Right hindlimb (tissue), 1 donor: ENCODE measurements around the gene EYS.
"Not testable (repeated sequence)": the region's sequence is repeated elsewhere in the genome, so short reads cannot be mapped to it uniquely, and the experiment has no call there.

Source experiments
- DNase-seq: peaks from one replicate; pipeline ENCODE4 v3.0.0-alpha.2; 2018

EYS gene

DNA sequence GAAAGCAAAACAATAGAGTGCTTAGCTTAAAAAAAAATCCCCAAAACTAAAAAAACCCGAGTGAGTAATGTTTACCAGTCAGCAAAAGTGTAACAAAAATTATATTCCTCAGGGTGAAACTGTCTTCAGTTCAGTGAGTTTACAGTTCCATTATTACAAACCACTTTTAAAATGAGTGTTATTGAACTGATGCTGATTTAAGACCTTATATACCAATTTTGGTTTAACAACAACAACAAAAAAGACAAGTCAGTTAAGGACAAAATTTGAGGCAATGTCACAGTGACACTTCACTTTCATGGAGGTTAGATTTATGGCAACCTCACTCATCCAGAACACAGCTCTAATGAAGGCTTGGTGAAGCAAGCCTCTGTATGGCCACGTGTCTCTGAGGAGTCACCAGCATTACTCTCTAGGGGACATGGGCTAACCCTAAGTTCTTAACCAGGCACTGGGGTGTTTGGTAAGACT is 1440.6 kb downstream of the EYS start:
- DNase-seq = no peak

DNA sequence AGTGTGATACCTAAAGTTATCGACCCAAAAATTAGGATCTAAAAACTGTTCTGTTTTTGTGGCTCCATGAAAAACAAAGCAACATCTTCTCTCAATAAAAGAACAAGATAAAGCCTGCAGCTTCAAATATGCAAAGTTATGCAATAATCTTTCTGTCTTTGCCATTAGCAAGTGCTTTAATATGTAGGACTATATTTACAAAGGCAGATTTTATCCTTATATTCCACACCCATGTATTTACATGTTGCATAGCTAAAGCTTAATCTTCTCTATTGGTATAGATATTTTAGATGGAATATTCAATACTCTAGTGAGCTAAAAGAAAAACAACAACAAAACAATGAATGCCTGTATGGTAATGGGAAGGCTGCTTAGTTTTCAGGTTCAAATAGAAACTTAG is 1443.2 kb downstream of the EYS start:
- DNase-seq = no peak

DNA sequence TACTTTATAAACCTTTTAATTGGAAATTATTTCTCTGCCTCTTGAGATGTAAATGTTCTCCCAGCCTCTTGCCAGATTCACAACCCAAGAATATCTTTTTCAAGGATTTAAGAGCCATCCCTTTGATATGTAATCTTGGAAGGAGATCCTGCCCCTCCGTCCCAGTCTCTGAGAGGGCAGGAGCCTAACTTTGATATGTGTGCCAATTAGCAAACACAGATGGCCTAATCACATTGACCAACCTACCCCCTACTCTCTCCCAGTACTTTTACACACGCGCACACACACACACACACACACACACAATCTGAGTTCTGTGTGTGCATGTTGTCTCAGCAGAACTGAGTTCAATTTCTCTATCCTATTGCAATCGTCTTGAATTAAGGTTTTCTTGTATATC is 1447.7 kb downstream of the EYS start:
- DNase-seq = no peak

DNA sequence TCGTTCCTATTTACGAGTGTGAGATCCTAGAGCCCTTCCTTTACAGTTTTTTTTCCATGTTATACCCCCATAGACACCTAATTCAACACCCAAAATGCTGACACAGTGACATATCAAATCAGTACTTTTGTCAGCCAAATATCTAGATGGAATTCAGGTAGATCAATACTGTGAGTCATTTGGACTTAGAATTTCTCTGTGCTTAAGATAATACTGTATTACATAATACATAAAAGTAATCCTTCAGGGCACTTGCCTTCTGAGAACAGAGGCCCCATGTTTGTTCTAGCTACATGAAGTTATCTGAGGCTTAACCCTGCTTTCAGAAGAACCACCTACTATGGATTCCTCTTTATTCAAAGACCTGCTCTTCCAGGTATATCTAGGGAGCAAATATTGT is 1448.3 kb downstream of the EYS start:
- no peak for DNase-seq

DNA sequence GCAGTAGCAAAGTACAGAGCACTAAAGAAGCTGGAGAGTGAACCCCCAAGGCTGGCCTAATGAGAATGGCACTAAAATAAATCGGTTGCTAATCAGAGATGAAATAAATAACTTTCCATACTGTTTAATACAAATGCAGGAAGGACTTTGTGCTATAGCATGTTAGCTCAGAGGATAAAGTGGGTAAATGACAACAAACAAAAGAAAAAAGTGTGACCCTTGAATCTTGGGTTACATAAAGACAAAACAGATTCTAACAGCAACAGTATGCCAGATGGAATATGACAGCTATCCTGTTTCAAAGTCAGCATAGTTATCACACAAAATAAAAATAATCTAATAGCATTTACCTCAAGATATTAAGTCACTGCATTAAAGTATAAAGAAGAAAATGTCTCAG is 1448.7 kb downstream of the EYS start:
- no peak for DNase-seq

DNA sequence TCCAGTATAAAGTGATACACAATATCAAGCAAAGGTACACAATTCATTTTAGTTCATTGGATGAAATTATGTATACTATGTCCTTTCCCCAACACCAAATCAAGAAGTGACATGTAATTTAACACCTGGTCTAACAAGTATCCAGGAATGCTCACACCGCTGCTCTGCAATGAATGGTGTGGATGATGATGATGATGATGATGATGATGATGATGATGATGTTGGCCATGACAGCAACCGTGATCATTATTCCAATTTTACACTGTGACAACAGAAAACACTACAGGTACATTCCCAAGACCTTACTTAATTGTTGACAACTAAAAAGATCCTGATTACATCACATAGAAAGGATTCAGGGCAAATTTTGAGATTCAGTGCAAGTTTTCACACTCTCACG is 1449.4 kb downstream of the EYS start:
- DNase-seq = no peak

DNA sequence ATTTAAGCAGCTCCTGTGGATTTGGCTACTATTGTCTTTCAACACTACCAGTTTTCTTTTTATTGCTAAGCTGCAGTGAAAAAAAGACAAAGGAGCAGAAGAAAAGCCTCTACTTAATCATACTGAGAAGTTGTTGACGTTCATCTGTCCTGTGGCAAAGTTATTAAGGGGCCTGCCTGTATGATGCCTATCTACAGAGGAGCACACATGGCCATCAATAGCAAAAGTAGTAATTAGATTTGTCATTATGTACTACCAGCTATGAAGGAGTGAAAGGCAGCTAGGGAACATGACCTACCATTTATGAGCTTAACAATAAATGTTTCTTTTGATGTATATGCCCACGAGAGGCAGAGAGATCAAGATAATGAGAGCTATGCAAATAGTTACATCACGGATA is 1450.5 kb downstream of the EYS start:
- no peak for DNase-seq

DNA sequence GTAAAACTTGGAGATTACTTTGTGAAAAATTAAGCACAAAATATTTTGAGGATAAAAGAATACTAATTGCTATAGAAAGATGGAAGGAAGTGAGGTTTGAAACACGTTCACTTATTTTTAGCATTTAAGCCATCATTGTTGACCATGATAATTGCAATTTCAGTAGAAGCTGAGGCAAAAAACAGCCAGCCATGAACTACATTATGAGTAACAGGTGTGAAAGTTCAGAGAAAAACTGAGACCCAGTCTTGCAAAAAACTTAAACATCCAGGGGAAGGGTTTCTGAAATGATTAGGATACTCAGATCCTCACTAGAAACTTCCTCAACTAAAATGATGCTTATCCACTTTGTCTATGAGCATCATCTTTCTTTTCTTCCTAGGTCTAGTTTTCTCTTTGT is 1452.0 kb downstream of the EYS start:
- no peak for DNase-seq

DNA sequence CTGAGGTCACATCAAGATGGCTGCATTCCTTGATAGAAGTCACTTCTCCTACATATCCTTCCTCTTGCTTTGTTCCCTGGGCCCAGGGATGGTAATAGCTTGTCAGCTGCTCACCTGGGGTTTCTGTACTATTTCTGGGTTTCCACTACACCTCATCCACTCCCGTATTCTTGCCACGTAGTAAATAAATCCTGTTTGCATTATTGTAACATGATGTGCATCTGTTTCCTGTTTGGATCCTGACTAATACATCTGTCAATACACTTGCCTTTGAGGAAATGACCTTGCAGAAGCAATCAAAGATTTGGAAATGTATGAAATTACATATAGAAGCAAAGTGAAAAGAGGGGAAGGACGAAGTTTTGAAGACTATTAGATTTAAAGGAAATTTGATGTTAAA is 1452.5 kb downstream of the EYS start:
- DNase-seq = no peak

DNA sequence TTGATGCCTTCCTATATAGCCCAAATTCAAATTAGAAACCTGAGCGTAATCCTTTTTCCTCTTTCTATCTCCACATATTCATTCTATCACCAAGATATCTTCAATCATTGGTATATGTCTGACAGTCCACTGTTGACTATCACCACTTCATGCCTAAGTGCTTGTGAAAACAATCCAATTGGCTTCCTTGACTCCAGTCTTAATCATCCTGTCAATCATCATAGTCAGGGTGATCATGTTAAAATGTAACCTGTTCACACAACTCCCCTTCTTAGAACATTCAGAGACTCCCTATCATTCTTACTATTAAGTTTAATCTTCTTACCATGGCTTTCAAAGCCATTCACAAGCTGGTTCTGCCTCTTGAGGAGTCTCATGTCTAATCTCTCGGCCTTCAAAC is 1454.8 kb downstream of the EYS start:
- no peak for DNase-seq

DNA sequence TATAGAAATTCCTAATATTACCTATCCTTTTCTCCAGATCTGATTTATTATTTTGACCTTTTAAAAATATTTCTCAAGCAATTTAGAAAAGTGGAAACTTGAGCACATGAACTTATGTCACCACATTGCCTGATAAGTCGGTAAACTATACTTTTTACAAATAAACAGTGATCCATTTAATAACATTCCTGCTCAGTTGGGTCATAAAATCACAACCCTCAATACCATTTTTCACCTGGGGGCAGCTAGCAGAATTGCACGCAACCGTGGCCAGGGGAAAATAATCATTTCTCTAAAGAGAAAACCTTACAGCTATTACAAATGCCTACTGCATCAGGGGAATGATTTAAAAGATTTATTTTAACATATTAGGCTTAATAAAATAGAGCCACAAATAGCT is 1456.9 kb downstream of the EYS start:
- no peak for DNase-seq

DNA sequence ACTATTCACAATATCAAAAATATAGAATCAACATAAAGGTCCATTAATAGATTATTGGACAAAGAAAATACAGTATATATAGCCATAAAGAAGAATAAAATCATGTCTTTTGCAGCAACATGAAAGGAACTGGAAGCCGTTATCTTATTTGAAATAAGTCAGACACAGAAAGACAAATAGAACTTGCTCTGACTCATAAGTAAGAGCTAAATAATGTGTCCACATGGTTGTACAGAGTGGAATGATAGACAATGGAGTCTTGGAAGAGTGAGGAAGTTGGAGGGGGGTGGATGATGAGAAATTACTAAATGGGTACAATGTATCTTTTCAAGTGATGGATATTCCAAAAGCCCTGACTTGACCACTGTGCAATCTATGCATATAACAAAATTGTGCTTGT is 1457.9 kb downstream of the EYS start:
- no peak for DNase-seq

DNA sequence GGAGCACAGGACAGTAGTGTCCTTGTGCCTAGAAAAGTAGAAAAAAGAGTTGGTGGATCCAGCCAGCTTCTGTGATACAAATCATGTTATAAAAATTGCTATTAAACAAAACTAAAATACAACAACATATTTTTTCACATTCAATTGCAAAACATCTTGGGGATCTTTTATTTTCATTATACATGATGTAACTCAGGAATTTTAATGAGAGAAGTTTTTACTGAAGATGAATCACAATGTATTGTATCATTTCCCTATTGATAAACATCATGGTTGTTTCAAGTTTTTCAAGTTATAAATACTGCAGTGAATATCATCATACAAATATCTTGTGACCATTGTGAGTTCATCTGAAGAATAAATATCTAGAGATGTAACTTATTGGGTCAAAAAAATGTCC is 1463.4 kb downstream of the EYS start:
- DNase-seq = no peak

DNA sequence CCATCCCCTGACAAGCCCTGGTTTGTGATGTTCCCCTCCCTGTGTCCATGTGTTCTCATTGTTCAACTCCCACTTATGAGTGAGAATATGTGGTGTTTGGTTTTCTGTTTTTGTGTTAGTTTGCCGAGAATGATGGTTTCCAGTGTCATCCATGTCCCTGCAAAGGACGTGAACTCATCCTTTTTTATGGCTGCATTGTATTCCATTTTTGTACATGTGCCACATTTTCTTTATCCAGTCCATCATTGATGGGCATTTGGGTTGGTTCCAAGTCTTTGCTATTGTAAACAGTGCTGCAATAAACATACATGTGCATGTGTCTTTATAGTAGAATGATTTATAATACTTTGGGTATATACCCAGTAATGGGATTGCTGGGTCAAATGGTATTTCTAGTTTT is 1468.1 kb downstream of the EYS start:
- DNase-seq = not testable (repeated sequence)

DNA sequence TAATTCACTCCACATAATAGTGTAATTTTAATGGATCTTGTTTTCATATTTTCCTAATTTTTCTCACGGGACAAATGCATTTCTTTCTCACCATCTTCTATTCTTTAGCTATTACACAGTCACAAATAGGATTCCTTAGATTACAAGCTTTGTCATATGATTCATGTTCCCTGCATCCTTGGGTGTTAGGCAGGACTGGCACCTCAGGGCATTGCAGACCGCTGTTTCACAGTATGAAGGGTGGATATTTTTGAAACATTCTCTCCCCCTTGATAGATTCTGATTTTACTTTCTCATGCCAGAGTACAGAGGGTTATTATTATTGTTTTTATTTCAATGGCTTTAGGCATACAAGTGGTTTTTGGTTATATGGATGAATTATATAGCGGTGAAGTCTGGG is 1469.0 kb downstream of the EYS start:
- DNase-seq = no peak

DNA sequence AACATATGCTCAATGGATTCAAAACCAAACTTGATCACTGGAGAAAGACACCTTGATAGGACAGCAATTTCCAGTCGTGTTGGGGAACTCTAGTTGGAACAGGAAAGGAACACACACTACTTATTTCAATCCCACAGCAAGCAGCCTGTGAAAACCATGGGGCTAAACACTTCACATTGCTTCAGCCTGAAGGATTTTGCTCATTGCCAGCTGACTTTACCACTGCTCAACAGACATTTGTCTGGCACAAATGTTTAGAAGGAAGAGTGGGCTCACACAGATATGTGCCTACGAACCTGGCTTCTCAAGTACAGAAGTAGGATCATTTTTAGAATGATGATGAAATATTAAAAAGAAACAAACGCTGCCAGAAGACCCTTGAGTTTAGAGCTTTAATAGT is 1473.3 kb downstream of the EYS start:
- DNase-seq = no peak

DNA sequence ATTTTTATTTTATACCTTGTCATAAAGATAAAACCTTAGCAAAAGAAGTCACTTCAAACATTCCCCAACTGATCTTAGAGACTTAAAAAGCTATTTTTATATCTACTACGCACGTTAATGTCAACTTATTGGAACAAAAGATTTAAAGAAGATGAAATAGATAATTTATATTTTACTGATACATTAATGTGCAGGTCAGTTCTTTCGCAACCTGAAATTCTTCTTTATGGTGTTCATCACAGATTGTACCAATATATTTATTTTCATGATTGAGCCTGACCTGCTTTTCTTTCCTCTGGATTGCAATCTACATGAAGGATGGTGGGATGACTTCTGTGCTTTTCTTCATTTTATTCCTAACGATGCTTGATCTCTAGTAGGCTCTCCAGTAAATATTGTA is 1475.1 kb downstream of the EYS start:
- DNase-seq = no peak

DNA sequence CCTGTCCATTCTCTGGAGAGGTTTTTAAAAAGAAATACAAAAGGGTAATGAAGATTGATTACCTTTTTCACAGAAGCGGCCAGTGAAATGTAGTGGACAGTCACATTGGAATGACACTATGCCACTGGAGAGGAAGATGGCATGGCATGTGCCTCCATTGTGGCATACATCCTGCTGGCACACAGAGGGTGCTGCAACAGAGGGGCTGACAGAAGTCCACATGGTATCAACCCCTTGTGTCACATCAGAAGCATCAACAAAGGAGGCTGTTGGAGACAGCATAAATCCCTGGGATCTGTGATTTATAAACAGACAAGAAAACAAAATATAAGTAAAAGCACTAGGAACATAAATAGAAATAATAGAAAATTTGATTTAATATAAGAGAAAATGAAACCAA is 1476.5 kb downstream of the EYS start:
- no peak for DNase-seq

DNA sequence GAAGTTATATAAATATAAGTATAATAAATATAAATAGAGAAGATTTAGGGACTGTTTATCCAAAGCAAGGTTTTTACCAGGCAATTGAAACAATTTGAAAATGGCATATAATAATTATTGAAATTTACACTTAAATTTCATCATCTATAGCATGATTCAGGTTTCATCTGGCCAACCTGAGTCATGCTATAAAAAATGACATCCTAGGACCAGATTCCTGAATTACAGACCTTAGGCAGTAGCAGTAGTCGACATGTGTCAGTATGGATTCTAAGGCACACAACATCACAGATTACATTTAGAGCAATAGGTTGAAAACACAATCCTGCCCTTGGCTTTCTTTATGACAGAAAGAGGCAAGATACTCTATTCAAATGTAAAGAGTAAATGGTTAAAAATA is 1479.2 kb downstream of the EYS start:
- no peak for DNase-seq

DNA sequence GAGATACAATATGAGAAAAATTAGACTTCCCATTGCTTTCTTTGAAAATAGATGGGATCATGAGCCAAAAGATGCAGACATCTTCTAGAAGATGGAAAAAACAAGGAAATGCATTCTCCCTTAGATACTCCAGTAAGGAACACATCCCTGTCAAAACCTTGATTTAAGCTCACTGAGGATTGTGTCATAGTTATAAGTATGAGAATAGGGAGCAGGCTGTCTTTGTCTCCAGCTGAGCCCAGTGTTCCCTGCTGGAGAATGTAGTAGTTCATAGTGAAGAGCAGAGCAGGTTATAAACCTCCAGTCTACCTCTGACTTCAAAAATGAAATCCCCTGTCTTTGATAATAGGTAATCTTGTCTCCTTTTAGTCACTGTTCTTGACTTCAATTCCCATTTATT is 1481.5 kb downstream of the EYS start:
- no peak for DNase-seq

DNA sequence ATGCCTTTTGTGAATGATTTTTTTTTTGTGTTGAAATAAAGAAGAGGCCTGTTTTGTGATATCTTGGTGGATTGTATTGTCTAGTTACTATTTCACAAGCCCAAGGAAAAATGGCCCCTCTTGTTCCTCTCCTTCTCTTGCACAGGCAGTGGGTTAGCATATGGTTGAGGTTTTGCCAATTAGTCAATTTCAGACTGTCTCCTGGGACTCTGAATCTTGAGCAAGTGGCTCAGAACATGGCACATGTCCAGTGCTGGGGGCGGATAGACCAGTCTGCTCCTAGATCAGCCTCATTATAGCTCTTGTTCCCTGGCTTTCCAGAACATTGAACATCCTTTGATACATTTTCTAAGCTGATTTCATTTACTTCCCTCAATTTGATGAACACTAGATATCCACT is 1482.2 kb downstream of the EYS start:
- DNase-seq = no peak

DNA sequence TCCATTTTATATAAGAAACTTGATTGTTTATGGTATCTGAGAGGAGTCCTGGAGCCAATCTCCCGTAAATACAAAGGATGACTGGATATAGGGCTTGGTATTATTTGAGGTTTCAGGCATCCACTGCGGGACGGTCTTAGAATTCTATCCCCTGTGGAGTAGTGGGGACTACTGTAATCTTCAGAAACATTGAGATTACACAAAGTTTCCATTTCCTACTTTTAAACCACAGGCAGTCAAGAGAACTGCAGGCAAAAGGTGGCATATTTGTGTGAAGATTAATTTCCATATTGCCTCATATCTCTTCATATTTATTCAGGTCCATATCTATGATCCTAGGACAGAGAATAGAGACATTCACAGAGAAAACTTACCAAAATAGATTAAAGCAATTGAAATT is 1485.2 kb downstream of the EYS start:
- no peak for DNase-seq

DNA sequence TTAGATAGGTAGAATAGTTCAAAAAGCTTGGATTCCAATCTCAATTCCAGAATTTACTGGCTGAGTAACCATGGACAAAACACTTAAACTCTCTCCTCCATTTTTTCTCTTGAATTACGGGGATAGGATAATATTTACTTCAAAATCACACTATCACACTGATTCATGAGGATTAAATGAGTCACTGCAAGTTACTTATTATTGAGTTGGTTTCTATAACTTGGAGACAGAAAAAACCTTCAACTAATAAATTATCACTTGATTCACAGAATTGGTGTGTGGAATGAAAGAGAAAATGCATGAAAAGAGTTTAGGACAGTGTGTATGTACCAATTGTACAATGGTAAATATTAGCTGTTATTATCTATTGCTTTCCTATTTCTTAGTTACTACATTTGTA is 1486.2 kb downstream of the EYS start:
- DNase-seq = no peak

DNA sequence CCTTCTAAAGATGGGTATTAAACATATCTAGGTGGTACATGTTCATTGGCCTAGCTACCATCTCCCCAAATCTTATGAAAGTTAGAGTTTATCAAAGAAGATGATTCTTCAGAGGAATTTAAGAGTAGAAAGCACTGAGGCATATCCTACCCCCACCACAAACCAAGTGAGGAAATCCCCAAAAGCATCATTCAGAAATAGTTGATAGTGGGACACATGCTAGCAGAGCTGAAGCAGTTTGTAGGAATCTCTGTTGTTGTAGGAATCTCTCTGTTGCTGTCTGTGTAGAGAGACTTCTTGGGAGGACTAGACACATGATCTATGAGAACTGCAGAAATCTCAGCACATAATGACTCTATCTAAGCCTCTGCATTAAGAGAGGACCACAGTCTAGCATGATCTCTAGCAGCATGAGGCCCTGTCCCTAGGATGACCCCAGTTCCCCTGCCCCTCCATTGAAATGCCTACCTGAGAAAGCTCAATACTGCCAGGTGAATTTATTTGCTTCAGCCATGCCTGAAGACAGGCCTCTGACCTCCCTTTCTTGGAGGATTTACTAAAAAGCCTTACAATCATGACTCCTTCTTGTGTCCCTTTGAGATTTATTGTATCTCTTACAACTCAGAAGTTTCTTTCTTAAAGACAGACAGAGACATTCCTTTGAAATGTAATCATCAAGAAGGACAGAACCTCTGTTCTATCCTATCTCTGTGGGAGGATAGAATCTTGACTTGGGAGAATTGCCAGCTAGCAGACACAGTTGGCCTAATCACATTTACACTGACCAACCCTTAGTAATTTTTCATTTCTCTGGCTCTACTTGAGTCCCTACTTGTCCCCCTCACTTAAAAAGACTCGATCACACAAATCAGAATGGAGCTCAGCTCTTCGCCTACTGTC is 1489.1 kb downstream of the EYS start:
- DNase-seq = no peak

DNA sequence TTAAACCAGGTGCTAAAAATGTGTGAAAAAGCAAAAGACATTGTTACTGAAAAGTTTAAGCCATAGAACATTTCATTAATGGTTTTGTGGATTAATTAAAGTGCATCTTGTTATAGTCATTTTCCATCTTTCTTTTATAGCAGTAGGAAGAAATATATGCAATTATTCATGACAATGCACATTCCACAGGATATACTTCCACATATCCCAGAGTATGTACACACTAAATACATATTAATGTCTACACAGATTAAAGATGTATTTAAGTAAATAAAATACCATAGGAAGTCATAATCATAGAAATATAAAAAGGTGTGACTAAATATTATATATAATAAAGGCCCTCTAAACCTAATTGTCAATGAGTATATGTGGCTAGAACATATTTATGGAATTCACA is 1492.7 kb downstream of the EYS start:
- DNase-seq = no peak
